Naive thymus-derived CD4-positive, alpha-beta T cell (primary cell): ENCODE results near the gene FRAT1. TPM values are rescaled to one million over a fixed set of nuclear protein-coding genes. Genes with fewer than 3 reads are reported as not detected.
A peak's percentile ranks its signal among the peaks of the same experiment; 100 is the strongest.

Experiments
- ATAC-seq: fragments of 150-1000 bp; cut with Tn5 transposase; 2 replicates; pipeline ENCODE4 v1.10.0; 2021; ENCODE audit warnings: mild to moderate bottlenecking, moderate library complexity
- CTCF ChIA-PET: fragments of 350-600 bp; sonication (Branson Sonifier 250); formaldehyde crosslinking; loops from one replicate; lab custom pipeline; 2021; ENCODE audit warnings: antibody characterized with exemption; lab: Charles Lee
- POLR2A ChIA-PET: fragments of 350-600 bp; sonication (Branson Sonifier 250); formaldehyde crosslinking; loops from one replicate; lab custom pipeline; 2021; ENCODE audit warnings: antibody characterized with exemption, inconsistent platforms; lab: Charles Lee
- DNase-seq, 9 donors: peaks; one replicate each; pipeline versions ENCODE4 v3.0.0 to v3.0.0-alpha.2; 2020 to 2022; ENCODE audit warnings: mixed read lengths in 1 of 9
- H3K27ac ChIP-seq: one replicate; pipeline ENCODE4 v1.7.0; 2013; ENCODE audit warnings: mild to moderate bottlenecking, low read depth, low read length, moderate library complexity
- H3K27me3 ChIP-seq, 2 donors: one replicate each; pipeline ENCODE4 v1.7.0; 2013; ENCODE audit warnings: low read length in 2 of 2, mild to moderate bottlenecking in 2 of 2, moderate library complexity in 2 of 2; ENCODE audit not compliant: control insufficient read depth in 2 of 2, insufficient read depth in 2 of 2
- H3K36me3 ChIP-seq, 3 experiments: 1 replicate in 2 of 3; 2 replicates in 1 of 3; pipeline ENCODE4 v1.7.0; 2013; ENCODE audit warnings: low read length in 3 of 3, mild to moderate bottlenecking in 3 of 3, moderate library complexity in 1 of 3; ENCODE audit not compliant: insufficient read depth in 3 of 3, control insufficient read depth in 2 of 3
- H3K4me1 ChIP-seq, 2 donors: one replicate each; pipeline ENCODE4 v1.7.0; 2013; ENCODE audit warnings: low read length in 2 of 2, mild to moderate bottlenecking in 2 of 2, moderate library complexity in 1 of 2; ENCODE audit not compliant: control insufficient read depth in 2 of 2, insufficient read depth in 2 of 2
- H3K4me3 ChIP-seq: 2 replicates; pipeline ENCODE4 v1.7.0; 2013; ENCODE audit warnings: mild to moderate bottlenecking, low read length
- H3K9me3 ChIP-seq, 3 experiments: 1 replicate in 2 of 3; 2 replicates in 1 of 3; pipeline ENCODE4 v1.7.0; 2013; ENCODE audit warnings: low read length in 3 of 3; ENCODE audit not compliant: control insufficient read depth in 2 of 3
- H3K27ac Mint-ChIP-seq, 9 donors: one replicate each; pipeline ENCODE4 v1.8.0; 2020 to 2022; ENCODE audit warnings: mixed read lengths in 9 of 9, mild to moderate bottlenecking in 8 of 9, moderate library complexity in 5 of 9, inconsistent platforms in 2 of 9
- H3K27me3 Mint-ChIP-seq, 5 donors: one replicate each; pipeline ENCODE4 v1.8.0; 2021 to 2022; ENCODE audit warnings: mixed read lengths in 5 of 5, mild to moderate bottlenecking in 1 of 5
- H3K36me3 Mint-ChIP-seq, 5 donors: one replicate each; pipeline ENCODE4 v1.8.0; 2020 to 2022; ENCODE audit warnings: mixed read lengths in 5 of 5, mild to moderate bottlenecking in 3 of 5, inconsistent platforms in 1 of 5
- H3K4me1 Mint-ChIP-seq, 7 donors: one replicate each; pipeline ENCODE4 v1.8.0; 2020 to 2022; ENCODE audit warnings: mixed read lengths in 7 of 7, mild to moderate bottlenecking in 3 of 7, inconsistent platforms in 1 of 7
- H3K4me3 Mint-ChIP-seq, 10 donors: one replicate each; pipeline ENCODE4 v1.8.0; 2020 to 2022; ENCODE audit warnings: mild to moderate bottlenecking in 10 of 10, mixed read lengths in 10 of 10, moderate library complexity in 6 of 10, inconsistent platforms in 2 of 10
- H3K9me3 Mint-ChIP-seq, 11 donors: one replicate each; pipeline ENCODE4 v1.8.0; 2020 to 2022; ENCODE audit warnings: mixed read lengths in 11 of 11, mild to moderate bottlenecking in 4 of 11, inconsistent platforms in 1 of 11, moderate library complexity in 1 of 11
- intact Hi-C, 2 donors: fragments of 100-400 bp; cut with micrococcal nuclease; formaldehyde crosslinking; loops; one replicate each; pipeline ENCODE4 v1.15.1; 2023
- polyA plus RNA-seq, 2 donors: library from polyadenylated mRNA; unstranded; fragments of 300-500 nt; fragmentation: Illumina TruSeq; gene quantifications; one replicate each; pipeline ENCODE4 v1.2.3, GENCODE V29; 2021
- total RNA-seq, 6 experiments: library from RNA in 5 of 6; stranded (reverse) in 5 of 6; gene quantifications; 1 replicate in 5 of 6; 2 replicates in 1 of 6; pipeline ENCODE4 v1.2.3 and lab custom pipeline; 2021 to 2026

The FRAT1 gene
- total and polyA plus RNA-seq, 7 experiments from 2014 or later = 4.4 to 41.0 (median 18.9) TPM

GRCh38 chr10:97363071-97363470, 44.0 kb downstream of the FRAT1 start:
- Mint-ChIP-seq H3K27me3 (no peaks in the 10 kb centered on the region), H3K4me3 (no peak overlapping the region), H3K9me3 (peaks cover 0 to 1% (median 0%) of the 10 kb centered on the region in 11 donors), H3K4me1 (peaks cover 0 to 9% (median 0%) of the 10 kb centered on the region in 7 donors), H3K27ac (no peak overlapping the region), H3K36me3 (peaks cover 0 to 14% (median 7%) of the 10 kb centered on the region in 5 donors)
- Histone ChIP-seq H3K27me3 (no peaks in the 10 kb centered on the region), H3K36me3 (peaks cover 0 to 77% (median 0%) of the 10 kb centered on the region in 3 experiments), H3K4me3 (no peak overlapping the region), H3K9me3 (no peaks in the 10 kb centered on the region), H3K27ac (no peak overlapping the region), H3K4me1 (no peaks in the 10 kb centered on the region)
- intact Hi-C loops = loop anchor here in 1 of 2 donors (2.0 kb wide), 1 partner anchor 84 kb away; no protein-coding TSS in a partner anchor
- ATAC-seq (no peak), DNase-seq (no peak)
- POLR2A ChIA-PET = no interaction called here
- CTCF ChIA-PET = interaction anchor here (1.0 kb wide), 1 partner anchor 84 kb away, joined by 4 read pairs; no protein-coding TSS in a partner anchor

- Histone ChIP-seq H3K27ac (no peak overlapping the region), H3K4me1 (no peaks in the 10 kb centered on the region), H3K9me3 (no peaks in the 10 kb centered on the region), H3K27me3 (no peaks in the 10 kb centered on the region), H3K4me3 (no peak overlapping the region), H3K36me3 (peaks cover 0 to 77% (median 0%) of the 10 kb centered on the region in 3 experiments)
- intact Hi-C loops = no loop called here
- Mint-ChIP-seq H3K27ac (peak overlapping the region in 5 of 9 donors; percentile 22 to 52 (median 33)), H3K4me1 (peaks cover 0 to 9% (median 0%) of the 10 kb centered on the region in 7 donors), H3K4me3 (no peak overlapping the region), H3K9me3 (peaks cover 0 to 1% (median 0%) of the 10 kb centered on the region in 11 donors), H3K27me3 (no peaks in the 10 kb centered on the region), H3K36me3 (peaks cover 4 to 19% (median 7%) of the 10 kb centered on the region in 5 donors)
- ATAC-seq (peak; percentile 82), DNase-seq (no peak)
- POLR2A ChIA-PET = no interaction called here
- CTCF ChIA-PET = interaction anchor here (0.8 to 1.6 kb wide), 2 partner anchors 87 to 335 kb away, joined by 5 read pairs; no protein-coding TSS in a partner anchor
Measured at GRCh38 chr10:97365761-97366351, 46.8 kb downstream of the FRAT1 start.

- H3K4me3 ChIP-seq = no peak overlapping the region
- no peaks in the 10 kb centered on the region for H3K9me3 ChIP-seq
- Mint-ChIP-seq H3K9me3 (peaks cover 0 to 1% (median 0%) of the 10 kb centered on the region in 11 donors), H3K4me3 (no peak overlapping the region), H3K36me3 (peaks cover 4 to 22% (median 7%) of the 10 kb centered on the region in 5 donors), H3K27me3 (no peaks in the 10 kb centered on the region), H3K27ac (peak overlapping the region in 2 of 9 donors; percentile 32 to 52), H3K4me1 (peaks cover 0 to 9% (median 0%) of the 10 kb centered on the region in 7 donors)
- intact Hi-C loops = no loop called here
- POLR2A ChIA-PET = no interaction called here
- CTCF ChIA-PET = no interaction called here
- peaks cover 0 to 84% (median 0%) of the 10 kb centered on the region in 3 experiments for H3K36me3 ChIP-seq
- no peak for ATAC-seq
- H3K27ac ChIP-seq = no peak overlapping the region
- no peak for DNase-seq
- H3K27me3 ChIP-seq = no peaks in the 10 kb centered on the region
- no peaks in the 10 kb centered on the region for H3K4me1 ChIP-seq
Measured at GRCh38 chr10:97366572-97366971, 47.5 kb downstream of the FRAT1 start.

- H3K4me3 ChIP-seq = no peak overlapping the region
- no peaks in the 10 kb centered on the region for H3K4me1 ChIP-seq
- ChIA-PET CTCF (no interaction called here), POLR2A (no interaction called here)
- intact Hi-C loops = no loop called here
- Mint-ChIP-seq H3K4me3 (no peak overlapping the region), H3K27ac (no peak overlapping the region), H3K36me3 (peaks cover 4 to 27% (median 13%) of the 10 kb centered on the region in 5 donors), H3K9me3 (peaks cover 0 to 1% (median 0%) of the 10 kb centered on the region in 11 donors), H3K4me1 (peaks cover 0 to 9% (median 0%) of the 10 kb centered on the region in 7 donors), H3K27me3 (no peaks in the 10 kb centered on the region)
- ATAC-seq = no peak
- DNase-seq = no peak
- H3K27ac ChIP-seq = no peak overlapping the region
- H3K9me3 ChIP-seq = no peaks in the 10 kb centered on the region
- H3K27me3 ChIP-seq = no peaks in the 10 kb centered on the region
- H3K36me3 ChIP-seq = peaks cover 0 to 88% (median 0%) of the 10 kb centered on the region in 3 experiments
Measured at GRCh38 chr10:97367126-97367649, 48.1 kb downstream of the FRAT1 start.

Other genes with a start within 250 kb of the FRAT1 start
- under 1 TPM; 0.19 to 0.88 (median 0.44) TPM for gene SLIT1, start 133.3 kb upstream of the FRAT1 start, total RNA-seq
- not detected for gene SLIT1, start 133.3 kb upstream of the FRAT1 start, polyA plus RNA-seq
- 10 to 100 TPM; 12.8 to 40.1 (median 16.1) TPM for gene ARHGAP19, start 26.6 kb upstream of the FRAT1 start, total RNA-seq
- 1 to 10 TPM; 5.7 to 6.5 TPM for gene ARHGAP19, start 26.6 kb upstream of the FRAT1 start, polyA plus RNA-seq
- gene FRAT2, start 15.5 kb downstream of the FRAT1 start, total RNA-seq = 10 to 100 TPM in 4 of 5 experiments, 1 to 10 TPM in 1; 9.3 to 39.7 (median 29.8) TPM
- gene FRAT2, start 15.5 kb downstream of the FRAT1 start, polyA plus RNA-seq = 10 to 100 TPM in 1 of 2 donors, 1 to 10 TPM in 1; 9.3 to 16.9 TPM
- gene RRP12, start 82.1 kb downstream of the FRAT1 start, total RNA-seq = 100 to 1,000 TPM in 1 of 5 experiments, 10 to 100 TPM in 4; 22.0 to 197 (median 32.3) TPM
- 10 to 100 TPM; 10.6 to 13.4 TPM for gene RRP12, start 82.1 kb downstream of the FRAT1 start, polyA plus RNA-seq
- gene PGAM1, start 106.9 kb downstream of the FRAT1 start, total RNA-seq = 100 to 1,000 TPM in 2 of 5 experiments, 10 to 100 TPM in 3; 58.5 to 536 (median 69.8) TPM
- gene PGAM1, start 106.9 kb downstream of the FRAT1 start, polyA plus RNA-seq = 100 to 1,000 TPM; 172 to 204 TPM
- gene EXOSC1, start 126.7 kb downstream of the FRAT1 start, total RNA-seq = 10 to 100 TPM; 32.6 to 65.4 (median 53.2) TPM
- gene EXOSC1, start 126.7 kb downstream of the FRAT1 start, polyA plus RNA-seq = 10 to 100 TPM; 69.7 to 80.3 TPM
- gene ZDHHC16, start 126.9 kb downstream of the FRAT1 start, total RNA-seq = 10 to 100 TPM; 13.2 to 38.8 (median 26.8) TPM
- gene ZDHHC16, start 126.9 kb downstream of the FRAT1 start, polyA plus RNA-seq = 10 to 100 TPM; 24.4 to 37.3 TPM
- gene MMS19, start 179.2 kb downstream of the FRAT1 start, total RNA-seq = 100 to 1,000 TPM in 2 of 5 experiments, 10 to 100 TPM in 3; 68.7 to 113 (median 87.9) TPM
- gene MMS19, start 179.2 kb downstream of the FRAT1 start, polyA plus RNA-seq = 10 to 100 TPM; 37.4 to 59.0 TPM
- 1 to 10 TPM in 4 of 5 experiments, under 1 TPM in 1; 0.94 to 4.2 (median 2.1) TPM for gene UBTD1, start 179.7 kb downstream of the FRAT1 start, total RNA-seq
- gene UBTD1, start 179.7 kb downstream of the FRAT1 start, polyA plus RNA-seq = 1 to 10 TPM; 1.2 to 2.9 TPM